GM21515 (cell line): ENCODE measurements around the gene NCOA5.

Experiments used
- ATAC-seq: cut with Tn5 transposase; IDR thresholded peaks from one replicate; pipeline ENCODE4 v1.9.1; 2021; ENCODE audit not compliant: unreplicated experiment

Gene NCOA5

GRCh38 chr20:46020555-46020954 is 69.2 kb downstream of the NCOA5 start:
- ATAC-seq: no peak

GRCh38 chr20:46018611-46019010 is 71.2 kb downstream of the NCOA5 start:
- no peak for ATAC-seq

- no peak for ATAC-seq
Observed at GRCh38 chr20:46018112-46018511, 71.7 kb downstream of the NCOA5 start.

GRCh38 chr20:46017272-46017671 is 72.5 kb downstream of the NCOA5 start:
- no peak for ATAC-seq

- ATAC-seq: no peak
Observed at GRCh38 chr20:46014517-46015396, 75.0 kb downstream of the NCOA5 start.

- peak; percentile 60 for ATAC-seq
Observed at GRCh38 chr20:46013829-46014516, 75.8 kb downstream of the NCOA5 start.

- no peak for ATAC-seq
Observed at GRCh38 chr20:46013322-46013828, 76.4 kb downstream of the NCOA5 start.

- no peak for ATAC-seq
Observed at GRCh38 chr20:46012921-46013320, 76.8 kb downstream of the NCOA5 start.

- no peak for ATAC-seq
Observed at GRCh38 chr20:46011631-46012482, 77.9 kb downstream of the NCOA5 start.
